ENCODE measurements around the gene APOL4.

Gene APOL4

GRCh38 chr22:36144886-36145541 lies 56.6 kb downstream of the APOL4 start:
- Histone ChIP-seq H3K4me1 (ENCODE audit: control insufficient read depth, insufficient read depth, low read length) (peaks cover 9% of the 10 kb centered on the region), H3K27me3 (ENCODE audit: control insufficient read depth, insufficient read depth, low read length) (no peaks in the 10 kb centered on the region), H3K9me3 (ENCODE audit: control insufficient read depth, insufficient read depth, low read length) (no peaks in the 10 kb centered on the region), H3K9ac (ENCODE audit: low read depth, low read length) (peak overlapping the region; percentile 14), H3K4me3 (ENCODE audit: low read depth, low read length) (peak overlapping the region; percentile 24), H3K36me3 (ENCODE audit: control insufficient read depth, insufficient read depth, low read length) (no peaks in the 10 kb centered on the region)

GRCh38 chr22:36143956-36144355 lies 57.7 kb downstream of the APOL4 start:
- no peaks in the 10 kb centered on the region for H3K36me3 ChIP-seq (ENCODE audit: control insufficient read depth, insufficient read depth, low read length)
- no peak overlapping the region for H3K4me3 ChIP-seq (ENCODE audit: low read depth, low read length)
- peaks cover 9% of the 10 kb centered on the region for H3K4me1 ChIP-seq (ENCODE audit: control insufficient read depth, insufficient read depth, low read length)

GRCh38 chr22:36143066-36143815 lies 58.4 kb downstream of the APOL4 start:
- H3K36me3 ChIP-seq (ENCODE audit: control insufficient read depth, insufficient read depth, low read length), result no peaks in the 10 kb centered on the region
- peaks cover 9% of the 10 kb centered on the region for H3K4me1 ChIP-seq (ENCODE audit: control insufficient read depth, insufficient read depth, low read length)
- H3K27me3 ChIP-seq (ENCODE audit: control insufficient read depth, insufficient read depth, low read length), result no peaks in the 10 kb centered on the region
- H3K9ac ChIP-seq (ENCODE audit: low read depth, low read length), result no peak overlapping the region
- H3K9me3 ChIP-seq (ENCODE audit: control insufficient read depth, insufficient read depth, low read length), result no peaks in the 10 kb centered on the region
- H3K4me3 ChIP-seq (ENCODE audit: low read depth, low read length), result no peak overlapping the region

More at GRCh38 chr22:36143956-36144355, 57.7 kb downstream of the APOL4 start:
- Histone ChIP-seq H3K9ac (ENCODE audit: low read depth, low read length) (no peak overlapping the region), H3K27me3 (ENCODE audit: control insufficient read depth, insufficient read depth, low read length) (no peaks in the 10 kb centered on the region), H3K9me3 (ENCODE audit: control insufficient read depth, insufficient read depth, low read length) (no peaks in the 10 kb centered on the region)

DNA sequence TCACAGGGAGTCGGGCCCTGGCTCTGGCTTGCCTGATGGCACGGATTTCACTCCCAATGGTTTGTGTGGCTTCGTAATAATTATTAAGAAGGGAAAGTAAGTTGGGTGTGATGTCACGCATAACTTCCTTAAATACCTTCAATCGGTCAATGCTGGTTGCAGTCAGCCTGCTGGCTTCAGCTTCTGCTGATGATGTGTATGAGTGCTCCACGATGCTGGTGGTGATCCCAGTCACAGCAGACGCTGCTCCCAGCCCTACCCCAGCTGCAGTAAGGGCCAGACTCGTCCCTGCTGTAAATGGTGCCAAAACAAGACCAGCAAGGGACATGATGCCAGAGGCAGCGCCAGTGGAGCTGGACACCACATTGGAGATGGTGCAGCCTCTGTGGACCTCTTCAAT lies 60.1 kb downstream of the APOL4 start:
- Histone ChIP-seq H3K9ac (ENCODE audit: low read depth, low read length) (no peak overlapping the region), H3K4me3 (ENCODE audit: low read depth, low read length) (no peak overlapping the region), H3K9me3 (ENCODE audit: control insufficient read depth, insufficient read depth, low read length) (no peaks in the 10 kb centered on the region), H3K36me3 (ENCODE audit: control insufficient read depth, insufficient read depth, low read length) (no peaks in the 10 kb centered on the region), H3K27me3 (ENCODE audit: control insufficient read depth, insufficient read depth, low read length) (no peaks in the 10 kb centered on the region), H3K4me1 (ENCODE audit: control insufficient read depth, insufficient read depth, low read length) (peaks cover 9% of the 10 kb centered on the region)
